Endothelial cell (in vitro differentiated cells): Measurements from ENCODE around the gene MITF. TPM values are rescaled to one million over a fixed set of nuclear protein-coding genes. Genes with fewer than 3 reads are reported as not detected.
"Not testable (repeated sequence)": the region's sequence is repeated elsewhere in the genome, so short reads cannot be mapped to it uniquely, and the experiment has no call there.

Source experiments
- DNase-seq: peaks from one replicate; pipeline ENCODE4 v3.0.0; 2021; ENCODE audit warnings: low spot score
- H3K27ac Mint-ChIP-seq: one replicate; pipeline ENCODE4 v1.8.0; 2021; ENCODE audit warnings: mixed read lengths, inconsistent platforms; ENCODE audit not compliant: unreplicated experiment
- H3K27me3 Mint-ChIP-seq: one replicate; pipeline ENCODE4 v1.8.0; 2021; ENCODE audit warnings: mild to moderate bottlenecking, moderate library complexity, mixed read lengths, inconsistent platforms; ENCODE audit not compliant: unreplicated experiment
- H3K36me3 Mint-ChIP-seq: one replicate; pipeline ENCODE4 v1.8.0; 2021; ENCODE audit warnings: mild to moderate bottlenecking, low read depth, mixed read lengths, inconsistent platforms; ENCODE audit not compliant: unreplicated experiment
- H3K4me1 Mint-ChIP-seq: one replicate; pipeline ENCODE4 v1.8.0; 2021; ENCODE audit warnings: mild to moderate bottlenecking, mixed read lengths, inconsistent platforms; ENCODE audit not compliant: unreplicated experiment
- H3K4me3 Mint-ChIP-seq: one replicate; pipeline ENCODE4 v1.8.0; 2021; ENCODE audit warnings: mild to moderate bottlenecking, mixed read lengths, inconsistent platforms; ENCODE audit not compliant: unreplicated experiment
- H3K9me3 Mint-ChIP-seq: one replicate; pipeline ENCODE4 v1.8.0; 2021; ENCODE audit warnings: mixed read lengths, inconsistent platforms; ENCODE audit not compliant: unreplicated experiment
- total RNA-seq: library from RNA; stranded (reverse); fragmentation: NEBNext Ultra II Directional; extraction: Animal tissue kit (Norgen Biotek cat#: 25700); gene quantifications from one replicate; pipeline ENCODE4 v1.2.1, GENCODE V29; 2021; ENCODE audit not compliant: unreplicated experiment
- TF ChIP-seq, protein P1 (sequence below): fragments of 200-600 bp; sonication (generic); IDR thresholded peaks from one replicate; pipeline ENCODE4 v1.5.0; 2021; ENCODE audit warnings: antibody characterized with exemption; ENCODE audit not compliant: unreplicated experiment

Gene MITF
- total RNA-seq, 1 donor from 2014 or later = 1.7 TPM

- H3K9me3 Mint-ChIP-seq = no peaks in the 10 kb centered on the region
- no peaks in the 10 kb centered on the region for H3K4me1 Mint-ChIP-seq
- TF ChIP-seq, protein P1, sequence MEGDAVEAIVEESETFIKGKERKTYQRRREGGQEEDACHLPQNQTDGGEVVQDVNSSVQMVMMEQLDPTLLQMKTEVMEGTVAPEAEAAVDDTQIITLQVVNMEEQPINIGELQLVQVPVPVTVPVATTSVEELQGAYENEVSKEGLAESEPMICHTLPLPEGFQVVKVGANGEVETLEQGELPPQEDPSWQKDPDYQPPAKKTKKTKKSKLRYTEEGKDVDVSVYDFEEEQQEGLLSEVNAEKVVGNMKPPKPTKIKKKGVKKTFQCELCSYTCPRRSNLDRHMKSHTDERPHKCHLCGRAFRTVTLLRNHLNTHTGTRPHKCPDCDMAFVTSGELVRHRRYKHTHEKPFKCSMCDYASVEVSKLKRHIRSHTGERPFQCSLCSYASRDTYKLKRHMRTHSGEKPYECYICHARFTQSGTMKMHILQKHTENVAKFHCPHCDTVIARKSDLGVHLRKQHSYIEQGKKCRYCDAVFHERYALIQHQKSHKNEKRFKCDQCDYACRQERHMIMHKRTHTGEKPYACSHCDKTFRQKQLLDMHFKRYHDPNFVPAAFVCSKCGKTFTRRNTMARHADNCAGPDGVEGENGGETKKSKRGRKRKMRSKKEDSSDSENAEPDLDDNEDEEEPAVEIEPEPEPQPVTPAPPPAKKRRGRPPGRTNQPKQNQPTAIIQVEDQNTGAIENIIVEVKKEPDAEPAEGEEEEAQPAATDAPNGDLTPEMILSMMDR = no peak
- DNase-seq = no peak
- peaks cover 2% of the 10 kb centered on the region for H3K27me3 Mint-ChIP-seq
- no peak overlapping the region for H3K4me3 Mint-ChIP-seq
- peaks cover 4% of the 10 kb centered on the region for H3K36me3 Mint-ChIP-seq
- no peak overlapping the region for H3K27ac Mint-ChIP-seq
Measured at GRCh38 chr3:69906351-69906966, 167.2 kb downstream of the MITF start.

DNA sequence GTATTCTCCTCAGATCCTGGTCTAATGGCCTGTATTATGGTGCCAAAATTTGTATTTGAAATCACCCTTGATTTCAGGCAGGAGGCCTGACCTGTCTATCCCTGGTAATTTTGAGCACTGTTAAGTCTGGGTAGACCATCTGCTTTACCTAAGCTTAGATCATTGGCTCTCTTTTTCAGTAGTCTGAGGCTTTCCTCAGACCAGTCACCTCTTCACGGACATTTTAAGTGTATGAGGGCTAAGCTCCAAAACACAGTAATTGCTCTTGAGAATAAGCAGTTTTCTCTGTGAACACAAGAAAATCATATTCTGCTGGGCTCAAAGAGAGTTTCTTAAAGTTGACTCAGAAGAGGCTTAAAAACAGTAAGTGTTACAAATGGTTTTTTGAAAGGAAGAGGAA is 168.3 kb downstream of the MITF start:
- Mint-ChIP-seq H3K27ac (no peak overlapping the region), H3K4me3 (no peak overlapping the region), H3K4me1 (no peaks in the 10 kb centered on the region), H3K27me3 (peaks cover 2% of the 10 kb centered on the region), H3K9me3 (no peaks in the 10 kb centered on the region), H3K36me3 (peaks cover 4% of the 10 kb centered on the region)
- DNase-seq = no peak
- TF ChIP-seq, protein P1 = no peak

DNA sequence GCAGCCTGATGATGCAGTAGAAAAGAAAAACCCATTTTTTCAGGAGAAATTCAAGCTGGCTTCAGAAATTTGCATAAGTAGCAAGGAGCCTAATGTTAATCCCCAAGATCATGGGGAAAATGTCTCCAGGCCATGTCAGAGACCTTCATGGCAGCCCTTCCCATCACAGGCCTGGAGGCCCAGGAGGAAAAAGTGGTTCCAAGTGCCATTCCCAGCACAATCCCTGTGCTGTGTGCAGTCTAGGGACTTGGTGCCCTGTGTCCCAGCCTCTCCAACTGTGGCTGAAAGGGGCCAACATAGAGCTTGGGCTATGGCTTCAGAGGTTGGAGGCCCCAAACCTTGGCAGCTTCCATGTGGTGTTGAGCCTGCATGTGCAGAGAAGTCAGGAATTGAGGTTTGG is 170.6 kb downstream of the MITF start:
- not testable (repeated sequence) for H3K36me3 Mint-ChIP-seq, H3K27ac Mint-ChIP-seq, DNase-seq, H3K4me1 Mint-ChIP-seq, H3K9me3 Mint-ChIP-seq, H3K4me3 Mint-ChIP-seq, H3K27me3 Mint-ChIP-seq

GRCh38 chr3:69913422-69913821 is 174.2 kb downstream of the MITF start:
- DNase-seq = no peak
- H3K36me3 Mint-ChIP-seq = peaks cover 4% of the 10 kb centered on the region
- H3K27me3 Mint-ChIP-seq = peaks cover 2% of the 10 kb centered on the region

GRCh38 chr3:69914395-69914794 is 175.1 kb downstream of the MITF start:
- Mint-ChIP-seq H3K36me3 (peaks cover 3% of the 10 kb centered on the region), H3K4me1 (no peaks in the 10 kb centered on the region), H3K27me3 (peaks cover 2% of the 10 kb centered on the region), H3K27ac (no peak overlapping the region), H3K4me3 (no peak overlapping the region), H3K9me3 (no peaks in the 10 kb centered on the region)
- TF ChIP-seq, protein P1 = no peak
- no peak for DNase-seq

More at GRCh38 chr3:69913422-69913821, 174.2 kb downstream of the MITF start:
- H3K27ac Mint-ChIP-seq = no peak overlapping the region
- TF ChIP-seq, protein P1 = no peak
- H3K4me1 Mint-ChIP-seq = no peaks in the 10 kb centered on the region
- H3K9me3 Mint-ChIP-seq = no peaks in the 10 kb centered on the region
- no peak overlapping the region for H3K4me3 Mint-ChIP-seq
